Measurements from ENCODE around the gene RPS27A. TPM values are rescaled to one million over a fixed set of nuclear protein-coding genes. Genes with fewer than 3 reads are reported as not detected.
"Not testable (repeated sequence)": the region's sequence is repeated elsewhere in the genome, so short reads cannot be mapped to it uniquely, and the experiment has no call there.

RPS27A gene
- total and polyA plus RNA-seq, 7 donors, result 1,474 to 3,968 (median 2,433) TPM

- intact Hi-C loops (cut with DNase I), result loop anchor here (2.0 to 5.0 kb wide), 2 partner anchors 36 to 148 kb away; partner anchors contain the start of genes CCDC88A, CLHC1 and RPS27A
- H3K4me3 ChIP-seq, result peak within 1 kb of the TSS; percentile 55 to 73 (median 67)
- H3K9me3 ChIP-seq, result no peaks in the 10 kb centered on the region
- WGBS, 2 donors, result 0% methylated on average over 43 of the region's 43 CpGs
- peak; percentile 97 for DNase-seq
- peaks cover 0 to 32% (median 2%) of the 10 kb centered on the region in 4 donors for H3K36me3 ChIP-seq
- TF ChIP-seq POLR2AphosphoS5 (IDR thresholded peaks at IDR 0.05) (peak; percentile 36 to 79 (median 74)), POLR2A (IDR thresholded peaks at IDR 0.05) (peak; percentile 16 to 31), CTCF (IDR thresholded peaks at IDR 0.05) (no peak), EP300 (IDR thresholded peaks at IDR 0.05) (peak in 1 of 4 donors; percentile 14)
- H3K27me3 ChIP-seq, result no peaks in the 10 kb centered on the region
- peak within 1 kb of the TSS; percentile 86 to 90 (median 87) for H3K27ac ChIP-seq
- peaks cover 0 to 18% (median 14%) of the 10 kb centered on the region in 4 donors for H3K4me1 ChIP-seq
Measured at GRCh38 chr2:55268907-55269644, 36.6 kb downstream of the RPS27A start, which contains the start of gene MTIF2. MTIF2 (minus strand) TSS chr2:55269231; CDS start chr2:55263858, 5,373 bp downstream.

DNA sequence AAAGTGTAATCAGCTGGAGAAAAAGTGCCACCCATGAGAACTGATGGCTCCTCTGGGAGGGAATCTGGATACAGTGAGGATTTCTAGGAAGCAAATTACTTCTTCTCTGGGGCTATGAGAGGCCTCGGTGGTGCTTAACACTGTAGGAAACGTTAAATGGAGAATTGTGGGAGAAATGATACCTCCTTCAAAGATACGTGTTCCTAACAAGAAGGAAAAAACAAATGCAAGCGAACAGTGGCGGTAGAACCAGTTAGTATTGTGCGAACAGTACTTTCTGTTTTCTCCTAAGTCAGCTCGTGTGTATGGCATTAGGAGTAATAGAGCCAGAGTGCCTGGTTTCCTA, 37.1 kb downstream of the RPS27A start:
- intact Hi-C loops (cut with DNase I), result loop anchor here (2.0 to 5.0 kb wide), 2 partner anchors 37 to 148 kb away; partner anchors contain the start of genes CCDC88A, CLHC1 and RPS27A
- no peak for DNase-seq
- H3K27ac ChIP-seq, result peak overlapping the region; percentile 86 to 90 (median 87)

DNA sequence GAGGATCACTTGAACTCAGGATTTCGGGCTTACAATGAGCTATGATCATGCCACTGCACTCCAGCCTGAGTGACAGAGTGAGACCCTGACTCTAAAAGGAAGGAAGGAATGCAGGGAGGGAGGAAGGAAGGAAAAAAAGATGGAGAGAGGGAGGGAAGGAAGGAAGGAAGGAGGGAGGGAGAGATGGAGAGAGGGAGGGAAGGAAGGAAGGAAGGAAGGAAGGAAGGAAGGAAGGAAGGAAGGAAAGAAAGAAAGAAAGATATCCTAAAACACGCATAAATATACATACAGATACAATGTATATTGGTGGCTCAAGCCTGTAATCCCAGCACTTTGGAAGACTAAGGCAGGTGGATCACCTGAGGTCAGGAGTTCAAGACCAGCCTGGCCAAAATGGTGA, 41.9 kb downstream of the RPS27A start:
- WGBS, 2 donors, result 93 to 94% methylated on average over 2 of the region's 2 CpGs
- H3K27me3 ChIP-seq; H3K4me3 ChIP-seq; DNase-seq; intact Hi-C loops (cut with DNase I); H3K4me1 ChIP-seq; H3K9me3 ChIP-seq; H3K36me3 ChIP-seq; H3K27ac ChIP-seq: not testable (repeated sequence)

More for the DNA sequence above, 37.1 kb downstream of the RPS27A start:
- WGBS, 2 donors, result 28 to 30% methylated on average over 7 of the region's 7 CpGs
- Histone ChIP-seq H3K4me3 (peak overlapping the region; percentile 55 to 73 (median 67)), H3K27me3 (no peaks in the 10 kb centered on the region), H3K4me1 (peaks cover 0 to 18% (median 14%) of the 10 kb centered on the region in 4 donors), H3K36me3 (peaks cover 0 to 26% (median 2%) of the 10 kb centered on the region in 4 donors), H3K9me3 (no peaks in the 10 kb centered on the region)
- TF ChIP-seq POLR2A (IDR thresholded peaks at IDR 0.05) (no peak), EP300 (IDR thresholded peaks at IDR 0.05) (no peak), CTCF (IDR thresholded peaks at IDR 0.05) (no peak), POLR2AphosphoS5 (IDR thresholded peaks at IDR 0.05) (no peak)

DNA sequence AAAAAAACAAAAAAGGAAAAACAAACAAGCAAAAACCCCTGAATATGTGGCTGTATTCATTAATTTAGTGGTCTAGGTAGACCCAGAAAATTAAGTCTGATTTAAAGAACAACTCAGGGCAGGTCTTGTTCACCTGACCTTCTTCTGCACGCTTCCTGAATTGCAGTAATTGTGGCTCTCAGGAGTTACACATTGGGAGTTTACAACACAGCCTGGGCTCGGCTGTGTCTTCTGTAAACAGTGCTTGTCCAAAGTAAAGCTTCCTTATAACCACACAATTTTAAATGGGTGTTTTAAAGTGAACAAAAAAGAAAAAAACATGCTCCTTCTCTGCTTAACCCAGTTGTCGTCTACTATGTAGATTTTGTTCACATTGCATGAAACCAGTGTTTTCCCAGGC, 44.8 kb downstream of the RPS27A start:
- Histone ChIP-seq H3K4me3 (no peak overlapping the region), H3K27ac (no peak overlapping the region), H3K9me3 (no peaks in the 10 kb centered on the region), H3K36me3 (no peaks in the 10 kb centered on the region), H3K27me3 (no peaks in the 10 kb centered on the region), H3K4me1 (peaks cover 0 to 5% (median 0%) of the 10 kb centered on the region in 4 donors)
- no peak for TF ChIP-seq POLR2A (IDR thresholded peaks at IDR 0.05)
- no peak for TF ChIP-seq POLR2AphosphoS5 (IDR thresholded peaks at IDR 0.05)
- no peak for TF ChIP-seq EP300 (IDR thresholded peaks at IDR 0.05)
- no peak for TF ChIP-seq CTCF (IDR thresholded peaks at IDR 0.05)
- 12 to 52% methylated on average over 3 of the region's 3 CpGs for WGBS, 2 donors
- DNase-seq, result no peak
- intact Hi-C loops (cut with DNase I), result no loop called here

DNA sequence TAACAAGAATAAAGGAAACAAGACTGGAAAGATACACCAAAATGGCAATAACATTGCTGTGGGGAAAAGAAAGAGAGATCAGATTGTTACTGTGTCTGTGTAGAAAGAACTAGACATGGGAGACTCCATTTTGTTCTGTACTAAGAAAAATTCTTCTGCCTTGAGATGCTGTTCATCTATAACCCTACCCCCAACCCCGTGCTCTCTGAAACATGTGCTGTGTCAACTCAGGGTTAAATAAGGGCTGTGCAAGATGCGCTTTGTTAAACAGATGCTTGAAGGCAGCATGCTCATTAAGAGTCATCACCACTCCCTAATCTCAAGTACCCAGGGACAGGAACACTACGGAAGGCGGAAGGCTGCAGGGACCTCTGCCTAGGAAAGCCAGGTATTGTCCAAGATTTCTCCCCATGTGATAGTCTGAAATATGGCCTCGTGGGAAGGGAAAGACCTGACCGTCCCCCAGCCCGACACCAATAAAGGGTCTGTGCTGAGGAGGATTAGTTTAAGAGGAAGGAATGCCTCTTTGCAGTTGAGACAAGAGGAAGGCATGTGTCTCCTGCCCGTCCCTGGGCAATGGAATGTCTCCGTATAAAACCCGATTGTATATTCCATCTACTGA, 46.8 kb downstream of the RPS27A start:
- intact Hi-C loops (cut with DNase I), result not testable (repeated sequence)
- H3K4me1 ChIP-seq, result peaks cover 0 to 15% (median 10%) of the 10 kb centered on the region in 4 donors
- WGBS, 2 donors, result 77 to 84% methylated on average over 10 of the region's 10 CpGs

DNA sequence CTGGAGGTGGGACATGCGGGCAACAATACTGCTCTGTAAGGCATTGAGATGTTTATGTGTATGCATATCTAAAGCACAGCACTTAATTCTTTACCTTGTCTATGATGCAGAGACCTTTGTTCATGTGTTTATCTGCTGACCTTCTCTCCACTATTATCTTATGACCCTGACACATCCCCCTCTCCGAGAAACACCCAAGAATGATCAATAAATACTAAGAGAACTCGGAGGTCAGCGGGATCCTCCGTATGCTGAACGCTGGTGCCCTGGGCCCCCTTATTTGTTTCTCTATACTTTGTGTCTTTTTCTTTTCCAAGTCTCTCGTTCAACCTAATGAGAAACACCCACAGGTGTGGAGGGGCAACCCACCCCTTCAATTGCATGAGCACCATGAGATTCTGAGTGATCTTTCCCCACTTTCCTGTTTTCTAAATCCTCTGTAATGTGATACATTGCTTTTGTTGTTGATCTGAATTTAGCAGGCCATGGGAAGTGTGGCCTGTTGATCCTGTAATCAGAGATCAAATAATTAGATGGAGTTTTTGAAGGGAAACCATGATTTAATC, 47.5 kb downstream of the RPS27A start:
- H3K36me3 ChIP-seq; intact Hi-C loops (cut with DNase I); H3K9me3 ChIP-seq; H3K4me3 ChIP-seq; DNase-seq; H3K27ac ChIP-seq; H3K27me3 ChIP-seq: not testable (repeated sequence)
- WGBS, 2 donors, result 82 to 90% methylated on average over 7 of the region's 7 CpGs
- H3K4me1 ChIP-seq, result peaks cover 0 to 15% (median 10%) of the 10 kb centered on the region in 4 donors

More for the DNA sequence above, 46.8 kb downstream of the RPS27A start:
- not testable (repeated sequence) for H3K4me3 ChIP-seq, H3K27ac ChIP-seq, H3K9me3 ChIP-seq, H3K27me3 ChIP-seq, DNase-seq, H3K36me3 ChIP-seq

- DNase-seq; H3K9me3 ChIP-seq; intact Hi-C loops (cut with DNase I); H3K4me3 ChIP-seq; H3K27me3 ChIP-seq; H3K36me3 ChIP-seq: not testable (repeated sequence)
- H3K27ac ChIP-seq, result peak overlapping the region in 3 of 4 donors; percentile 85 to 96 (median 89)
- 82 to 83% methylated on average over 5 of the region's 5 CpGs for WGBS, 2 donors
- peaks cover 0 to 15% (median 10%) of the 10 kb centered on the region in 4 donors for H3K4me1 ChIP-seq
Measured at GRCh38 chr2:55280851-55281546, 48.5 kb downstream of the RPS27A start.

All from sigmoid colon (tissue), 7 donors.